LNCaP clone FGC (cell line): ENCODE data around the gene MAN1A1.

Experiments used
- DNase-seq: peaks from one replicate; pipeline ENCODE4 v3.0.0-alpha.2; 2011; ENCODE audit warnings: low read depth
- H3K4me3 ChIP-seq: 2 replicates; pipeline ENCODE4 v1.5.1; 2011; ENCODE audit warnings: mild to moderate bottlenecking, low read depth, low read length, control low read depth
- TF ChIP-seq, protein P1 (sequence below): IDR thresholded peaks from 2 replicates; pipeline ENCODE4 v1.5.1; 2012; ENCODE audit warnings: mild to moderate bottlenecking; ENCODE audit not compliant: control insufficient read depth, insufficient read depth; ENCODE audit errors: extremely low read depth

Gene MAN1A1

DNA sequence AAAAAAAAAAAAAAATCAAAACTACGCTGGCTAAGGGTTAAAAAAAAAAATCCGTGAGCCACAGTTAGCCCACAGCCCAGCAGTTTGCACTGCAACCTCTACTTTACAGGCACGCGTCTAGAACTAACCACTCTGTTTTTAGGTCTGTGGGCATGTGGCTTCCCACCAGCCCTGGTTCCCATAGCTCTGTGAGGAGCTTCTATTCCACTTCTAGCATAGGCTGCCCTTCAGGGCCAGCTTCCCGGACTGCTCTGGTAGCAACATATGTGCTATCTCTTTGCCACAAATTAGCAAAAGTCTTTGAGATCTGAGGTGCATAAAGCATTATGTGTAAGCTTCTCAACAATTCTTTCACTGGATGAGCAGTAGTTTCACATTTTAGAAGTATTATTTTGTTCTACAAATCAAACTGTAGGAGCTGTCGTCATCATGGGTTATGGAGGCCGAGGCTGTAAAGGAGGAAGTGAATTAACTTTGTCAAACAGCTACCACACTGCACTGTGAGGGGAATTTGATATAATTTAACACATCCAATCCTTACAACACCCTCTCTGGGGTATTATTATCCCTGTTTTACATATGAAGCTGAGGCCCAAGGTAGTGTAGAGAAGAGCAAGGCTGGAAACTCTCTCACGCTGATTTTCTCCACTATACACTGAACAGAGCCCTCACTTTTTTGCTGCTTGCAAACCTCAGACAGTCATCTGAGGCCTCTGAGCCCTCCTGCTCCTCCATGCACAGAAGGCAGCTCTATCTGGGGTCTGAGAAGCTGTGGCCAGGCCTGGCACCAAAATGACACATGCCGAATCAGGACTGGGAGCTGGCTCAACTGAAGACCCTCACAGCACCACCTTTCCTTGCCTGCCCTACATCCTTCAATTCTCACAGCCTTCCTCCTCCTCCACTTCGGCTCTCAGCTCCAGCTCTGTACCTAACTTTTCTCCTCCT is 35.4 kb downstream of the MAN1A1 start:
- H3K4me3 ChIP-seq, result no peak overlapping the region
- TF ChIP-seq, protein P1, sequence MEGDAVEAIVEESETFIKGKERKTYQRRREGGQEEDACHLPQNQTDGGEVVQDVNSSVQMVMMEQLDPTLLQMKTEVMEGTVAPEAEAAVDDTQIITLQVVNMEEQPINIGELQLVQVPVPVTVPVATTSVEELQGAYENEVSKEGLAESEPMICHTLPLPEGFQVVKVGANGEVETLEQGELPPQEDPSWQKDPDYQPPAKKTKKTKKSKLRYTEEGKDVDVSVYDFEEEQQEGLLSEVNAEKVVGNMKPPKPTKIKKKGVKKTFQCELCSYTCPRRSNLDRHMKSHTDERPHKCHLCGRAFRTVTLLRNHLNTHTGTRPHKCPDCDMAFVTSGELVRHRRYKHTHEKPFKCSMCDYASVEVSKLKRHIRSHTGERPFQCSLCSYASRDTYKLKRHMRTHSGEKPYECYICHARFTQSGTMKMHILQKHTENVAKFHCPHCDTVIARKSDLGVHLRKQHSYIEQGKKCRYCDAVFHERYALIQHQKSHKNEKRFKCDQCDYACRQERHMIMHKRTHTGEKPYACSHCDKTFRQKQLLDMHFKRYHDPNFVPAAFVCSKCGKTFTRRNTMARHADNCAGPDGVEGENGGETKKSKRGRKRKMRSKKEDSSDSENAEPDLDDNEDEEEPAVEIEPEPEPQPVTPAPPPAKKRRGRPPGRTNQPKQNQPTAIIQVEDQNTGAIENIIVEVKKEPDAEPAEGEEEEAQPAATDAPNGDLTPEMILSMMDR, result no peak
- no peak for DNase-seq

DNA sequence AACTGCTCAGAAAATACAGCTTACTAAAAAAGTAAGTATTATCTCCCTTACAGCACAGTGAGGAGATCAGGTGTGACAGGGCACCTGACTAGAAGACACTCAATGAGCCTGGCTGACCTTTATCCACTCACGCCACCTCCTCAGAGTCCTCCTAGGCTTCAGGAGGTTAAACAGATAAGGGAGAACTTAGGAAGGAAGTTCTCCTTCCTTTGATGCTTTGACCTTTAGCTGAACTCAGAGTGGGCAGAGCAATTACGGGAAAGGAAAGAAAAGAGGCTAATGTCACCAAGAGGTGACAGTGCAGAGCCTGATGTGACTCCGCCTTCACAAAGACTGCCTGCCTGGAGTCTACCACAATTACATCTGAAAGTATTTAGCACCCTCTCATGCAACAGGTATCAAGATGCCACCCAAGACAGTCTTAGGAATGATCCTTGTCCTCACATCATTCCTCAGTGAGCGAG is 36.7 kb downstream of the MAN1A1 start:
- H3K4me3 ChIP-seq, result no peak overlapping the region
- TF ChIP-seq, protein P1, result no peak
- DNase-seq, result no peak

DNA sequence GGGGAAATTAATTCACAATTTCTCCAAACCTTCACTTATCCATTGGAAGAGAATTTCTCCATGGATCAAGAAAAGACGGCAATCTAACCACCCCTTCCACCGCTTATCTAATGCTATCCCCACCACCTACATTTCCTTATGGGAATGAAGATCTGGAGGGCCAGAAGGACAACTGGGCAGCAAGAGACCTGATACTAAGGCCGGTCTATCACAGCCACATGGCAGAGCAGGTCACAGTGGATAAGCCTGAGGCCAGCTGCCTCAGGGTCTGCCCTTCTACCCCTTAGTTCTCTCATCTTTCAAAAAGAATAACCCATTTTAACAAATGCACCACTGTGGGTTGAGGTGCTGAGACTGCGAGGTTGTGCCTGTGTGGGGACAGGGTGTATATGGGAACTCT is 37.1 kb downstream of the MAN1A1 start:
- DNase-seq, result no peak
- TF ChIP-seq, protein P1, result no peak
- no peak overlapping the region for H3K4me3 ChIP-seq

DNA sequence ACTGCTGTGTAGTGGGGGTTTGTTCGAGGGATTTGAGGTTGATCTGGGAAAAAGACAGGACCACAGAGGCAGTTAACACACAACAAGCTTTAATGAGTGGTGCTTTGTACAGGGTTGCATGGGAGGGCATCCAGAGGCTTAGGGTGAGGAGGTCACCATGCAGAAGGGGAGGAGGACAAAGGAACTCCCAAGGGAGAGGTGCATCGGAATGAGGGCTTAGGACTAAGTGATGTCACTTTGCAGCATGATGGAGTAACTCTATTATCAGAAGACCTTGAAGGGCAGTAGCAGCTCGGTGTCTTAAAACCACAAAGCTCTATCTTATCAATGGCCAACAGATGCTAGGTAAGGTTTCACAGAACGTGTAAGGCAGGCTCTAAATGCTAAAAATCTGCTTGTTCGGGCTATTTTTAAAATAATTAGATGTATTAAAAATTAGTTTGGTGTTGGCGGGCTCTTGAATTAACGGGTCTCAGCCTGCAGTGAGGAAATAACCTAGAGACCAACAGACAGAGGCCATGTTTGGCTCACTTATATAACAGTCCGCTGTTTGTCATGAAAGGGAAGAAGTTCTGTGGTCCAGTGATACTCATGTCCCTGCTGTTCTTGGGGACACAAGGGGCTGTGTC is 37.9 kb downstream of the MAN1A1 start:
- no peak overlapping the region for H3K4me3 ChIP-seq
- no peak for DNase-seq
- TF ChIP-seq, protein P1, result no peak

DNA sequence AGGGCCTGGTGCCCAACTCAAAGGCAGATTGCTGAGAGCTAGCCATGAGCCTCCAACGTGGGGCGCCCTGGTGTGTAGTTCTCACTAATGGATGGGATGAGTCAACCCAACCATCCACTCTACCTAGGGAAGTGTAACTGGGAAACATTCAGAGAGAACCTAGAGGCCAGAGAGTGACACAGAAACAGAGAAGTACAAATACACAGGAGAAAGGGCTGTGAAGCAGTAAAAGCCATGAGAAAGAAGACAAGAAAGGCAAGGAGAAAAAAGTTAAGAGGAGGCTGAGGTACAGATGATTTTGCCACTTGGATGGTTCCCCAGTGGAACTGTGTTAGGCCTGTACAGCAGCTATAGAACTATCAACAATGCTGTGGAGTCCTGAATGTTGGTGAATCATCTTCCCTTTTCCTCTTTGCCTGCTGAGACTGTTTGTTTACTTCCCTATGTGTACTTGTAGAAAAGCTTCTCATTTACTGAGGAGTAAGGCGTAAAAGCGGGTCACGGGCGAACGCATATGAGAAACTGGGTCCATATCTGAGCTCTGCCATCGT is 39.0 kb downstream of the MAN1A1 start:
- H3K4me3 ChIP-seq, result no peak overlapping the region
- DNase-seq, result no peak
- TF ChIP-seq, protein P1, result no peak

DNA sequence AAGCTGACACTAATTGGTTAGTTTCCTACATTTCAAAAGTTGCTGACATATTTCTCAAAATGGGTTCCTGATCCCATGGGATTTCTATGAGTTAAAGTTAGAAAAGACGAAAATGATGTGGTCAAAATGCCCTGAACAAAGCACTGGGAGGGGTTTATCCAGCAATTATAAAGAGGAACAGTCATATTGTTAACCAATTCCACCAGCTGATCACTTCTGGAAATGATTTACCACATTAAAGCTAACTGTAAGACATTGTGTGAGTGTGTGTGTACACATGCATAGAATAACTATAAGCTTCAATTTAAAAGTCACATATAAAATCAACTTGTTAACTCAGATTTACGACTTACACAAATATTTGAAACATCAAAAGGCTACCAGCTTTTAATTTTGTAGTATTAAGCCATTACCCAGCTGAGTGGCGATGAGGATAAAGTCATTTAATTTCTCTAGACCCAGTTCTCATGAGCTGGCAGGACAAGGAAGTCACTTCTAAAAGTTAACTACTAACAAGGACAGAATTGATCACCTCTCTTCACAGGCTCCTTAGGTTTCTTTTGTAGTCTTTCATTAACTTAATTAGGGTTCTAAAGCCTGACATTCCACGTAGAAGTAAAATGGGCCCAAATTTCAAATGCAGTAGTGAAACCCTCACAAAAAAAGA is 40.4 kb downstream of the MAN1A1 start:
- TF ChIP-seq, protein P1, result no peak
- peak; percentile 64 for DNase-seq
- no peak overlapping the region for H3K4me3 ChIP-seq
